B cell (primary cell): ENCODE results near the gene GPX8. TPM values are rescaled to one million over a fixed set of nuclear protein-coding genes. Genes with fewer than 3 reads are reported as not detected.

Experiments
- ATAC-seq: fragments of 200-7000 bp; cut with Tn5 transposase; one replicate; pipeline ENCODE4 v1.10.0; 2021; ENCODE audit warnings: low read depth, mild to moderate bottlenecking, moderate number of reproducible peaks, moderate library complexity
- CTCF ChIA-PET: fragments of 350-600 bp; sonication (Branson Sonifier 250); formaldehyde crosslinking; loops from one replicate; lab custom pipeline; 2021; ENCODE audit warnings: antibody characterized with exemption, inconsistent platforms; lab: Charles Lee
- POLR2A ChIA-PET: fragments of 350-600 bp; sonication (Branson Sonifier 250); formaldehyde crosslinking; loops from one replicate; lab custom pipeline; 2021; ENCODE audit warnings: antibody characterized with exemption; lab: Charles Lee
- DNase-seq: peaks from one replicate; pipeline ENCODE4 v3.0.0; 2013
- H2AFZ ChIP-seq: 2 replicates; pipeline ENCODE4 v1.6.1; 2012; ENCODE audit warnings: mild to moderate bottlenecking, low read depth, low read length; ENCODE audit not compliant: insufficient read depth, poor library complexity, severe bottlenecking
- H3K27ac ChIP-seq, 2 donors: 1 replicate in 1 of 2; 2 replicates in 1 of 2; pipeline ENCODE4 v1.5.1; 2012 to 2013; ENCODE audit warnings: low read length in 2 of 2, mild to moderate bottlenecking in 2 of 2, moderate library complexity in 1 of 2
- H3K27me3 ChIP-seq, 4 experiments: fragments of 200-600 bp in 1 of 4; sonication (generic) in 1 of 4; replicated peaks in 1 of 4; 1 replicate in 2 of 4; 2 replicates in 2 of 4; pipeline versions ENCODE4 v1.6.1 to v1.7.0; 2013 to 2016; ENCODE audit warnings: low read length in 3 of 4, mild to moderate bottlenecking in 2 of 4, mixed read lengths in 1 of 4, moderate library complexity in 1 of 4; ENCODE audit not compliant: insufficient read depth in 4 of 4, control insufficient read depth in 3 of 4; ENCODE audit errors: control extremely low read depth in 1 of 4
- H3K36me3 ChIP-seq, 2 experiments: replicated peaks in 1 of 2; 1 replicate in 1 of 2; 2 replicates in 1 of 2; pipeline versions ENCODE4 v1.6.1 to v1.7.1; 2013; ENCODE audit warnings: low read length in 1 of 2; ENCODE audit not compliant: insufficient read depth in 2 of 2, control insufficient read depth in 1 of 2; ENCODE audit errors: control extremely low read depth in 1 of 2, extremely low read depth in 1 of 2
- H3K4me1 ChIP-seq, 2 donors: fragments of 200-600 bp in 1 of 2; sonication (generic) in 1 of 2; 1 replicate in 1 of 2; 2 replicates in 1 of 2; pipeline versions ENCODE4 v1.5.1 to v1.6.1; 2013 to 2017; ENCODE audit warnings: low read length in 2 of 2; ENCODE audit not compliant: control insufficient read depth in 2 of 2, insufficient read depth in 2 of 2
- H3K4me2 ChIP-seq: replicated peaks from 2 replicates; pipeline ENCODE3; 2012; ENCODE audit warnings: mild to moderate bottlenecking, low read depth, low read length; ENCODE audit not compliant: poor library complexity, severe bottlenecking
- H3K4me3 ChIP-seq, 5 experiments: fragments of 200-600 bp in 1 of 5; sonication (generic) in 1 of 5; 1 replicate in 3 of 5; 2 replicates in 2 of 5; pipeline versions ENCODE4 v1.5.1 to v1.7.0; 2011 to 2016; ENCODE audit warnings: low read length in 4 of 5, mild to moderate bottlenecking in 4 of 5, low read depth in 2 of 5, control low read depth in 1 of 5, moderate library complexity in 1 of 5; ENCODE audit not compliant: insufficient read depth in 1 of 5; ENCODE audit errors: control extremely low read depth in 1 of 5, extremely low read depth in 1 of 5
- H3K79me2 ChIP-seq: fragments of 200-600 bp; sonication (generic); one replicate; pipeline ENCODE4 v1.6.0; 2016; ENCODE audit warnings: low read length; ENCODE audit not compliant: control insufficient read depth, insufficient read depth
- H3K9ac ChIP-seq: fragments of 200-600 bp; sonication (generic); 2 replicates; pipeline ENCODE4 v1.6.1; 2017; ENCODE audit warnings: mild to moderate bottlenecking, low read length, moderate library complexity
- H3K9me3 ChIP-seq, 3 donors: one replicate each; pipeline versions ENCODE4 v1.6.1 to v1.7.1; 2013; ENCODE audit warnings: low read length in 2 of 3; ENCODE audit not compliant: control insufficient read depth in 2 of 3, insufficient read depth in 1 of 3; ENCODE audit errors: control extremely low read depth in 1 of 3
- H4K20me1 ChIP-seq: 2 replicates; pipeline ENCODE4 v1.6.0; 2012; ENCODE audit warnings: mild to moderate bottlenecking, low read length; ENCODE audit not compliant: insufficient read depth, control insufficient read depth, poor library complexity, severe bottlenecking
- H3K27ac Mint-ChIP-seq: one replicate; pipeline ENCODE4 v1.8.0; 2021; ENCODE audit warnings: mixed read lengths
- H3K27me3 Mint-ChIP-seq: one replicate; pipeline ENCODE4 v1.8.0; 2021; ENCODE audit warnings: mixed read lengths
- H3K4me1 Mint-ChIP-seq: one replicate; pipeline ENCODE4 v1.8.0; 2021; ENCODE audit warnings: mixed read lengths
- H3K4me3 Mint-ChIP-seq: one replicate; pipeline ENCODE4 v1.8.0; 2021; ENCODE audit warnings: mixed read lengths
- H3K9me3 Mint-ChIP-seq: one replicate; pipeline ENCODE4 v1.8.0; 2022; ENCODE audit warnings: mixed read lengths; ENCODE audit not compliant: insufficient read depth
- EZH2 ChIP-seq: IDR thresholded peaks from 2 replicates; pipeline ENCODE4 v1.6.1; 2012; ENCODE audit warnings: borderline replicate concordance, low read depth, mild to moderate bottlenecking, moderate library complexity, low read length; ENCODE audit not compliant: insufficient read depth, poor library complexity, severe bottlenecking
- WGBS: methylation state at CpG from one replicate; pipeline ENCODE4 v1.1.5; 2013; ENCODE audit warnings: missing lambda C conversion rate; ENCODE audit not compliant: insufficient coverage; 5-methylcytosine and 5-hydroxymethylcytosine counted together
- intact Hi-C: fragments of 100-400 bp; cut with micrococcal nuclease; formaldehyde crosslinking; loops from one replicate; pipeline ENCODE4 v1.10.0; 2022
- polyA plus RNA-seq: library from polyadenylated mRNA; depleted of rRNA; stranded (reverse); fragments of >200 nt; gene quantifications from 2 replicates; pipeline ENCODE4 v1.2.3, GENCODE V29; 2012
- total RNA-seq, 2 donors: library from RNA; stranded (reverse); fragments of 120-200 nt in 1 of 2; gene quantifications; 1 replicate in 1 of 2; 2 replicates in 1 of 2; pipeline versions ENCODE4 v1.2.3 to v1.2.4, GENCODE V29; 2013 to 2022
- TF ChIP-seq, protein P1 (sequence below): fragments of 200-600 bp; IDR thresholded peaks from one replicate; pipeline ENCODE4 v1.8.0; 2022; ENCODE audit warnings: antibody characterized with exemption, mild to moderate bottlenecking

GPX8 gene
- total and polyA plus RNA-seq, 2 donors (not counting 1 experiment from before 2014, with no cell fraction given) = not detected

DNA sequence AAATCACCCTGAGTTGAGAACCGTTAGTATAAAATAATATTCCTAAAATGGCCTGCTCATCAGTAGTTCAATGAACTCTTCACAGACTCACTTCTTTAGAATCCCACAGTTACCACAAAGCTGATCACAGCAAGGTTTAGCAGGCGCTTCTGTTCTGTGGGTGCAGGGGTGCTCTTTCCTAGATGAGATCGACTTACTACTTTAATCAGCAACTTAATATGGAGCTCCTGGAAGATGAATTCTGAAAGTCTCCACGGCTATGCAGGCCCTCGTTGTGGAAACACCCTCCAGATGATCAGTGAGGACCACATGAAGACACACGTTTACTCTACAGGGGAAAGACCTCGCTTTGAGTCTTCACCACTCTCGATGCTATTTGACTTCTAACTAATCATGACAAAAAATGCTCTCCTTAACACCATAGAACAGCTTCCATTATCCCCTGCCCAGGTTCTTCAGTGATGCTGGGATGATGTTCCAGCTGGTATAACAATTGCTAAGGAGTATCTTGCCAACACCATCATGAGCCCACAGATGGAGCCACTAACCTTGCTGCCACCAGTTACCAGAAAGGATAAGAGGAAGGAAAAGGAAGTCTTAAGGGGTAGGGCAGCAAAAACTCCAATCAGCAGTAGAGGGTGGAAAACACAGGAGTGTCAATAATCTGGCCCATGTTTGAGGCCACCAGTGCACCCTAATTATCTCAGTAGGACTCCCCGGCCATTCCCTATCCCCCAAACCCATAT lies 17.9 kb upstream of the GPX8 start:
- H3K4me3 Mint-ChIP-seq = no peak overlapping the region
- no peak for ATAC-seq

DNA sequence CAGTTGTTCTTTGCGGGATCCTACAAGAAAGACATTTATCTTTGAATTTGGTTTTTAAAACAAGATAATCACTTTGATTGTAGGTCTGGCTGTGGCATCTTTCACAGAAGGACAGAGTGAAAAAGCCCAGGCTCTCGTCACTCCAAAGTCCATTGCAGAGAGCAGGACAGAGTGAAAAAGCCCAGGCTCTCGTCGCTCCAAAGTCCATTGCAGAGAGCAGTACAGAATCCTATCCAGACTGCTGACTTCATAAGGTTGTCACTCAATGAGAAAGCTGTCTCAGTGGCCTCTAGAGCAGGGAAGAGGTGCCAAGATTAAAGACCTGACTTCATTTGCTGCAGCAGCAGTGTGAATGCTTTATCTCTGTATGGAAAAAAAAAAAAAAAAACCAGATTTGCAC lies 16.3 kb upstream of the GPX8 start:
- ATAC-seq (no peak), DNase-seq (no peak)
- H3K9me3 Mint-ChIP-seq = no peaks in the 10 kb centered on the region
- no peak for TF ChIP-seq EZH2
- TF ChIP-seq, protein P1, sequence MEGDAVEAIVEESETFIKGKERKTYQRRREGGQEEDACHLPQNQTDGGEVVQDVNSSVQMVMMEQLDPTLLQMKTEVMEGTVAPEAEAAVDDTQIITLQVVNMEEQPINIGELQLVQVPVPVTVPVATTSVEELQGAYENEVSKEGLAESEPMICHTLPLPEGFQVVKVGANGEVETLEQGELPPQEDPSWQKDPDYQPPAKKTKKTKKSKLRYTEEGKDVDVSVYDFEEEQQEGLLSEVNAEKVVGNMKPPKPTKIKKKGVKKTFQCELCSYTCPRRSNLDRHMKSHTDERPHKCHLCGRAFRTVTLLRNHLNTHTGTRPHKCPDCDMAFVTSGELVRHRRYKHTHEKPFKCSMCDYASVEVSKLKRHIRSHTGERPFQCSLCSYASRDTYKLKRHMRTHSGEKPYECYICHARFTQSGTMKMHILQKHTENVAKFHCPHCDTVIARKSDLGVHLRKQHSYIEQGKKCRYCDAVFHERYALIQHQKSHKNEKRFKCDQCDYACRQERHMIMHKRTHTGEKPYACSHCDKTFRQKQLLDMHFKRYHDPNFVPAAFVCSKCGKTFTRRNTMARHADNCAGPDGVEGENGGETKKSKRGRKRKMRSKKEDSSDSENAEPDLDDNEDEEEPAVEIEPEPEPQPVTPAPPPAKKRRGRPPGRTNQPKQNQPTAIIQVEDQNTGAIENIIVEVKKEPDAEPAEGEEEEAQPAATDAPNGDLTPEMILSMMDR = no peak
- intact Hi-C loops = loop anchor here (10.0 kb wide), 1 partner anchor 829 kb away; the partner anchor contains the start of gene ARL15
- no peaks in the 10 kb centered on the region for H3K79me2 ChIP-seq
- no peaks in the 10 kb centered on the region for H3K27me3 ChIP-seq
- peaks cover 2% of the 10 kb centered on the region for H3K4me1 Mint-ChIP-seq
- no peaks in the 10 kb centered on the region for H3K36me3 ChIP-seq
- POLR2A ChIA-PET = no interaction called here
- no peaks in the 10 kb centered on the region for H3K9me3 ChIP-seq
- H3K27ac ChIP-seq = no peak overlapping the region
- H3K4me1 ChIP-seq = peaks cover 4% of the 10 kb centered on the region in 2 donors
- no peak overlapping the region for H3K9ac ChIP-seq
- H4K20me1 ChIP-seq = no peaks in the 10 kb centered on the region
- peaks cover 13% of the 10 kb centered on the region for H3K27me3 Mint-ChIP-seq
- H3K4me3 Mint-ChIP-seq = no peak overlapping the region
- H2AFZ ChIP-seq = no peak overlapping the region
- CTCF ChIA-PET = interaction anchor here (1.4 kb wide), 1 partner anchor 16 kb away, joined by 4 read pairs; the partner anchor contains the start of gene GPX8
- WGBS = 87% methylated on average over 3 of the region's 4 CpGs
- no peak overlapping the region for H3K27ac Mint-ChIP-seq
- H3K4me3 ChIP-seq = no peak overlapping the region
- H3K4me2 ChIP-seq = no peak overlapping the region

More for the DNA sequence above, 17.9 kb upstream of the GPX8 start:
- 92% methylated on average over 4 of the region's 9 CpGs for WGBS
- H3K27me3 Mint-ChIP-seq = peaks cover 21% of the 10 kb centered on the region
- Histone ChIP-seq H3K4me2 (no peak overlapping the region), H3K79me2 (no peaks in the 10 kb centered on the region), H3K4me1 (peaks cover 4% of the 10 kb centered on the region in 2 donors), H2AFZ (no peak overlapping the region), H3K27me3 (no peaks in the 10 kb centered on the region), H3K9ac (no peak overlapping the region), H3K36me3 (no peaks in the 10 kb centered on the region), H4K20me1 (no peaks in the 10 kb centered on the region), H3K9me3 (no peaks in the 10 kb centered on the region), H3K4me3 (no peak overlapping the region), H3K27ac (no peak overlapping the region)
- intact Hi-C loops = loop anchor here (10.0 kb wide), 1 partner anchor 827 kb away; the partner anchor contains the start of gene ARL15
- ChIA-PET CTCF (no interaction called here), POLR2A (no interaction called here)
- no peaks in the 10 kb centered on the region for H3K9me3 Mint-ChIP-seq
- peaks cover 2% of the 10 kb centered on the region for H3K4me1 Mint-ChIP-seq
- no peak overlapping the region for H3K27ac Mint-ChIP-seq
- DNase-seq = no peak
- TF ChIP-seq, protein P1 = no peak
- TF ChIP-seq EZH2 = no peak
